Suprapubic skin (tissue), 4 donors: ENCODE data around the gene MESP1. TPM values are rescaled to one million over a fixed set of nuclear protein-coding genes. Genes with fewer than 3 reads are reported as not detected.

Source experiments
- DNase-seq, 2 donors: peaks; one replicate each; pipeline ENCODE4 v3.0.0-alpha.2; 2019; ENCODE audit warnings: low spot score in 2 of 2
- H3K27ac ChIP-seq: fragments of 200-600 bp; sonication (generic); one replicate; pipeline ENCODE4 v1.5.1; 2019
- H3K27me3 ChIP-seq: fragments of 200-600 bp; sonication (generic); one replicate; pipeline ENCODE4 v1.5.1; 2019
- H3K36me3 ChIP-seq: fragments of 200-600 bp; sonication (generic); one replicate; pipeline ENCODE4 v1.5.1; 2019
- H3K4me1 ChIP-seq: fragments of 200-600 bp; sonication (generic); one replicate; pipeline ENCODE4 v1.5.1; 2019
- H3K4me3 ChIP-seq: fragments of 200-600 bp; sonication (generic); one replicate; pipeline ENCODE4 v1.5.1; 2019; ENCODE audit warnings: mild to moderate bottlenecking
- H3K9me3 ChIP-seq: fragments of 200-600 bp; sonication (generic); one replicate; pipeline ENCODE4 v1.5.1; 2019
- EP300 ChIP-seq: sonication (generic); formaldehyde crosslinking; IDR thresholded peaks from one replicate; pipeline ENCODE4 v1.6.1; 2017; ENCODE audit warnings: antibody characterized with exemption
- POLR2A ChIP-seq, 2 donors: fragments of 450-650 bp; IDR thresholded peaks; one replicate each; pipeline ENCODE4 v1.6.1; 2017; ENCODE audit warnings: antibody characterized with exemption in 2 of 2, mild to moderate bottlenecking in 2 of 2, moderate library complexity in 2 of 2
- POLR2AphosphoS5 ChIP-seq, 3 donors: sonication (generic); formaldehyde crosslinking; IDR thresholded peaks; one replicate each; pipeline ENCODE4 v1.6.1; 2017; ENCODE audit warnings: antibody characterized with exemption in 3 of 3
- WGBS: methylation state at CpG from one replicate; pipeline ENCODE4 v1.1.5; 2018; 5-methylcytosine and 5-hydroxymethylcytosine counted together
- total RNA-seq, 4 donors: library from RNA; depleted of rRNA; stranded (reverse); fragments of >200 nt; gene quantifications; one replicate each; pipeline ENCODE4 v1.1.0, GENCODE V29; 2016
- TF ChIP-seq, protein P1 (sequence below), 2 donors: fragments of 200-600 bp in 1 of 2; fragments of 450-650 bp in 1 of 2; sonication (generic) in 1 of 2; IDR thresholded peaks; one replicate each; pipeline ENCODE4 v1.5.1; 2016 to 2019; ENCODE audit warnings: antibody characterized with exemption in 2 of 2, mild to moderate bottlenecking in 1 of 2, moderate library complexity in 1 of 2

The MESP1 gene
- total RNA-seq, 4 donors from 2014 or later: 0.49 to 1.9 (median 0.89) TPM

DNA sequence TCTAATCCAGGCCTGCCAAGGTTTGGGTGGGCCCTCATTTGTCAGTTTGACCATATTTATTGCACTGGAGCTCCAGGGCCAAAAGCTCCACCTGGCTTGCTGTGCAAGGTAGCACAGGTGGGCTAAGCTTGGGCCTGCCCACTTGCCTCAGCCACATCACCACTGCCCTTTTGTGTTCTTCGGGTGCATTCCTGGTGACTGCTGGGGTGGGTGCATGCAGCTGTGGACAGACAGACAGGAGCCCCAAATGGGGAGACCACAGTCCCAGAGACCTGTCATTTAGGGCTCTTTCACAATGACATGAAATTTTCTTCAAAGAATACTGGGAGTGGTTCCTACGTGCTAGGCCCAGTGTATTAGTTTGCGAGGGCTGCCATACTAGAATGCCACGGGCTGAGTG, 27.8 kb upstream of the MESP1 start:
- Histone ChIP-seq H3K27ac (no peak overlapping the region), H3K4me1 (peaks cover 66% of the 10 kb centered on the region), H3K36me3 (no peaks in the 10 kb centered on the region), H3K27me3 (no peaks in the 10 kb centered on the region), H3K9me3 (no peaks in the 10 kb centered on the region), H3K4me3 (no peak overlapping the region)
- WGBS: 70% methylated on average over 4 of the region's 4 CpGs
- TF ChIP-seq EP300 (no peak), POLR2A (IDR thresholded peaks at IDR 0.05) (no peak), POLR2AphosphoS5 (IDR thresholded peaks at IDR 0.05) (no peak)
- TF ChIP-seq, protein P1, sequence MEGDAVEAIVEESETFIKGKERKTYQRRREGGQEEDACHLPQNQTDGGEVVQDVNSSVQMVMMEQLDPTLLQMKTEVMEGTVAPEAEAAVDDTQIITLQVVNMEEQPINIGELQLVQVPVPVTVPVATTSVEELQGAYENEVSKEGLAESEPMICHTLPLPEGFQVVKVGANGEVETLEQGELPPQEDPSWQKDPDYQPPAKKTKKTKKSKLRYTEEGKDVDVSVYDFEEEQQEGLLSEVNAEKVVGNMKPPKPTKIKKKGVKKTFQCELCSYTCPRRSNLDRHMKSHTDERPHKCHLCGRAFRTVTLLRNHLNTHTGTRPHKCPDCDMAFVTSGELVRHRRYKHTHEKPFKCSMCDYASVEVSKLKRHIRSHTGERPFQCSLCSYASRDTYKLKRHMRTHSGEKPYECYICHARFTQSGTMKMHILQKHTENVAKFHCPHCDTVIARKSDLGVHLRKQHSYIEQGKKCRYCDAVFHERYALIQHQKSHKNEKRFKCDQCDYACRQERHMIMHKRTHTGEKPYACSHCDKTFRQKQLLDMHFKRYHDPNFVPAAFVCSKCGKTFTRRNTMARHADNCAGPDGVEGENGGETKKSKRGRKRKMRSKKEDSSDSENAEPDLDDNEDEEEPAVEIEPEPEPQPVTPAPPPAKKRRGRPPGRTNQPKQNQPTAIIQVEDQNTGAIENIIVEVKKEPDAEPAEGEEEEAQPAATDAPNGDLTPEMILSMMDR (IDR thresholded peaks at IDR 0.05): no peak
- DNase-seq: no peak

DNA sequence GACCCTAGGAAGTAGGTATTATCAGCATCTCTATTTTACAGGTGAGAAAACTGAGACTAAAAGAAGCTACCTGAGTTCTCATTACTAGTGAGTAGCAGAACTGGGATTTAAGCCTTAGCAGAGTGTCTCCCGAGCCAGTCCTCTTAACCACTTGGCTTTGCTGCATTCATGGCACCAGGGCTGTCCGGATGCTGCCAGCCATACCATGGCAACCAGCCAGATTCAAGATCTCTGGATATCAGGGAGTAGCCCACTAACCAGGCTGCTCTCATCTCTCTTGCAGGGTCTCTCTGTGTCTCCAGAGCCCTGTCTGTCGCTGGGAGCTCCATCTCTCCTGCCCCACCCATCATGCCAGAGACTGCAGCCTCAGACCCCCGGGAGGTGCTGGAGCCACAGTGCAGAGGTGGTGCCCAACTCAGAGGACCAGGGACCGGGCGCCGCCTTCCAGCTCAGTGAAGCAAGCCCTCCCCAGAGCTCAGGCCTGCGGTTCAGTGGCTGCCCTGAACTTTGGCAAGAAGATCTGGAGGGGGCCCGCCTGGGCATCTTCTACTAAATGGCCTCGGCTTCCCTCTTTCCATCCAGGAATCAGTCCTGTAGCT, 26.8 kb upstream of the MESP1 start:
- H3K4me1 ChIP-seq: peaks cover 62% of the 10 kb centered on the region
- no peaks in the 10 kb centered on the region for H3K9me3 ChIP-seq
- no peaks in the 10 kb centered on the region for H3K27me3 ChIP-seq
- H3K4me3 ChIP-seq: no peak overlapping the region
- no peaks in the 10 kb centered on the region for H3K36me3 ChIP-seq
- no peak overlapping the region for H3K27ac ChIP-seq
- DNase-seq: no peak
- TF ChIP-seq, protein P1 (IDR thresholded peaks at IDR 0.05): no peak
- TF ChIP-seq POLR2A (IDR thresholded peaks at IDR 0.05) (no peak), EP300 (no peak), POLR2AphosphoS5 (IDR thresholded peaks at IDR 0.05) (no peak)
- 74% methylated on average over 9 of the region's 10 CpGs for WGBS

GRCh38 chr15:89777073-89777751, 26.2 kb upstream of the MESP1 start:
- no peak for DNase-seq
- Histone ChIP-seq H3K4me1 (peaks cover 55% of the 10 kb centered on the region), H3K4me3 (peak overlapping the region; percentile 49), H3K9me3 (no peaks in the 10 kb centered on the region), H3K27ac (no peak overlapping the region), H3K27me3 (no peaks in the 10 kb centered on the region), H3K36me3 (no peaks in the 10 kb centered on the region)
- TF ChIP-seq POLR2AphosphoS5 (IDR thresholded peaks at IDR 0.05): no peak
- no peak for TF ChIP-seq POLR2A (IDR thresholded peaks at IDR 0.05)
- TF ChIP-seq, protein P1 (IDR thresholded peaks at IDR 0.05): no peak
- no peak for TF ChIP-seq EP300
- 79% methylated on average over 20 of the region's 25 CpGs for WGBS

GRCh38 chr15:89776274-89777072, 25.4 kb upstream of the MESP1 start, which contains the start of gene MESP2:
MESP2 (plus strand) TSS chr15:89776332; CDS start chr15:89776358, 26 bp downstream.
- Histone ChIP-seq H3K4me3 (peak within 1 kb of the TSS; percentile 49), H3K36me3 (no peaks in the 10 kb centered on the region), H3K9me3 (no peaks in the 10 kb centered on the region), H3K27ac (peak within 1 kb of the TSS; percentile 43), H3K4me1 (peaks cover 49% of the 10 kb centered on the region), H3K27me3 (no peaks in the 10 kb centered on the region)
- WGBS: 6% methylated on average over 40 of the region's 82 CpGs
- TF ChIP-seq POLR2A (IDR thresholded peaks at IDR 0.05): no peak
- TF ChIP-seq, protein P1 (IDR thresholded peaks at IDR 0.05): peak; percentile 42 to 54
- peak; percentile 87 to 93 for DNase-seq

DNA sequence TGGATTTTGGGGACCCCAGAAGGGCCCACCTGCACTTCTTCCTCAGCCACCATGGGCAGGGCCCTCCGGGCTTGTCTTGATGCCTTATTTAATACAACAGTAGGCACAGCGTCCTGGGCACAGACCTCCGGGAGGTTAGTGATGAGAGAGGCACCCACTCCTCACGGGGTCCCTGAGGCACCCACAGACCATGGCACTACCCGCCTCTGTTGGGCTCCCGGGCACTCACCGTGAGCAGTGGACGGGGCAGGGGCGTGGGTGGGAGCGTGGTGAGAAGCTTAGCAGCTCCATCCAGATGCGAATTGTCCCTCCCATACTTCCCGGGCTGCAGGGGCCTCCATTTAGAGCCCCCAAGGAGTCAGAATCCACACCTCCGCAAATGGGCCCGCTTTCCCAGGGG, 24.8 kb upstream of the MESP1 start:
- 78% methylated on average over 11 of the region's 14 CpGs for WGBS
- no peak for DNase-seq
- Histone ChIP-seq H3K9me3 (no peaks in the 10 kb centered on the region), H3K27me3 (no peaks in the 10 kb centered on the region), H3K4me1 (peaks cover 42% of the 10 kb centered on the region), H3K27ac (peak overlapping the region; percentile 43), H3K36me3 (no peaks in the 10 kb centered on the region), H3K4me3 (peak overlapping the region; percentile 49)
- TF ChIP-seq, protein P1 (IDR thresholded peaks at IDR 0.05): no peak
- TF ChIP-seq EP300: no peak
- no peak for TF ChIP-seq POLR2A (IDR thresholded peaks at IDR 0.05)
- no peak for TF ChIP-seq POLR2AphosphoS5 (IDR thresholded peaks at IDR 0.05)
